HG03521 (cell line): ENCODE data around the gene IVD.

Experiments used
- ATAC-seq: cut with Tn5 transposase; IDR thresholded peaks from one replicate; pipeline ENCODE4 v1.9.1; 2021; ENCODE audit warnings: mild to moderate bottlenecking, moderate library complexity; ENCODE audit not compliant: unreplicated experiment

Gene IVD

GRCh38 chr15:40405501-40406381 lies at the start of gene IVD:
Gene IVD, plus strand, starts transcription at chr15:40405795. Its CDS starts 33 bp downstream, at chr15:40405828.
- ATAC-seq = peak; percentile 84

GRCh38 chr15:40355976-40356585 lies 49.5 kb upstream of the IVD start:
- no peak for ATAC-seq

GRCh38 chr15:40357246-40357645 lies 48.3 kb upstream of the IVD start:
- no peak for ATAC-seq

DNA sequence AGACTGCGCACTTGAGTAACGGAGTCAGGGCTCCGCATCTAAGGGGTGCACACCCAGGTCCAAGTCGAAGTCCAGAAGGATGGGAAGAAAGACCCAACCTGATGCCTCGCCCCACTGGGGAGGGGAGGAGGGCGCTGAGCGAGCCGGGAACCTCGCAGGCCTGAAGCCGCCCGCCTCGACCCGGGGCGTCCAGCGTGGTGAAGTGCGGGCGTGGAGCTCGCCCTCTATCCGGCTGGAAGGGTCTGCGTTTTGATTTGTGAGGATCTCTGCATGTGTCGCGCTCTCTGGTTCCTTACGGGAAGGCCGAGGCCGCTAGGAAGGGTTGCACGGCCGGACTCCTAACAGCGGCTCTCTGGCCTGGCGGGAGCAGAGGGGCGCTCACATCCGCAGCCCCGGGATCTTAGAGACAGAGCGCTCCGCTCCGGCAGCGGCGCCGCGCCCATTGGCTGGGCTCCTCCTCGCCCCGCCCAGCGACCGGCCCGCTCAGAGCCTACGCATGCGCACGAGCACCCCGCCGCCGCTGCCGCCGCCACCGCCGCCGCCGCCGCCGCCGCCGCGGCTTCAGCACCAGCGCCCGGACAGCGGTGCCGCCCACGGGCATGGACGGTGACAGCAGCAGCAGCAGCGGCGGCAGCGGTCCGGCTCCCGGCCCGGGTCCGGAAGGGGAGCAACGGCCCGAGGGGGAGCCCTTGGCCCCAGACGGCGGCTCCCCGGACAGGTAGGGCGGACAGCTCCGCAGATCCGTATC lies 47.7 kb upstream of the IVD start, which contains the start of gene DISP2:
TSS of gene DISP2 (plus strand) at position 497 of the 748 bp plus-strand sequence. CDS start at position 600, 103 bp downstream.
- peak; percentile 75 for ATAC-seq

DNA sequence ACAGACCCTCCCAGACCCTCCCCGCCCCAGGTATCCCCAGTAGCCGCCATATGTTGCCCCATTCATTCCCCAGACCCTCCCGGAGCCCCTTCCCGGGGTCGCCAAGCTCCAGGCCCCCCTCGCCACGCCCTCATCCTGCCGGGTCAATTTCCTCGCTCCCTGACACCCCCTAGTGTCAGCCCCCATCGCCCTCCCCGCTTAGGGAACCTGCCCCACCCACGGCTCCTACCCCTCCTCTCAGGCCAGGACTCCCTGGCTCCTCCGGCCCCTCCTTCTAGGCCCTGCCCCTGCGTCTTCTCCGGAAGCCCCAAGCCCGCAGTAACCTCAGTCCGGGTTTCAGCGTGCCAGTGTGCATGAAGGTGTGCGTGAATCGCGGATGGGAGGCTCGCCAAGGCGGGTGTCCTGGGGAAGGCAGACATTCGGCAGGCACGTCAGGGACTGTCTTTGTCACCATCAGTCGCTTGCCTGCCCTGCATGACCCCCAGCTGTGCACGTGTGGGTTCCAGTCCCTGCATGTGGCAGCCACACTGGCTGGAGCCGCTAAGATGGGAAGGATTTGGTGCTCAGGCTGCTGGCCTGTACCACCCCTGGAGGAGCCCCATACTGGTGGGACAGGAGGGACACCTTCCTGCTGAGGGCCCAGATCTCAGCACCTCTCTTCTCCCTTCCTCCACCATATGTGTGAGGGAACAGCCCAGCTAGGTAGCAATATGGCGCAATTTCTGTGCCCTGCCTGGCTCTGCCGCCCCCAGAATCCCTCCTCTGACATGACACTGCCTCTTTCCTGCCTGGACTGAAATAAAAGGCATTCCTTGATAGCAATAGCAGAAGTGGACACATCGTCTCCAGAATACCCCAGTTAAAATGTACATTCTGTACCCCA lies 46.9 kb upstream of the IVD start:
- ATAC-seq = peak; percentile 19

GRCh38 chr15:40360015-40360414 lies 45.6 kb upstream of the IVD start:
- ATAC-seq = no peak

GRCh38 chr15:40361640-40362039 lies 44.0 kb upstream of the IVD start:
- no peak for ATAC-seq

DNA sequence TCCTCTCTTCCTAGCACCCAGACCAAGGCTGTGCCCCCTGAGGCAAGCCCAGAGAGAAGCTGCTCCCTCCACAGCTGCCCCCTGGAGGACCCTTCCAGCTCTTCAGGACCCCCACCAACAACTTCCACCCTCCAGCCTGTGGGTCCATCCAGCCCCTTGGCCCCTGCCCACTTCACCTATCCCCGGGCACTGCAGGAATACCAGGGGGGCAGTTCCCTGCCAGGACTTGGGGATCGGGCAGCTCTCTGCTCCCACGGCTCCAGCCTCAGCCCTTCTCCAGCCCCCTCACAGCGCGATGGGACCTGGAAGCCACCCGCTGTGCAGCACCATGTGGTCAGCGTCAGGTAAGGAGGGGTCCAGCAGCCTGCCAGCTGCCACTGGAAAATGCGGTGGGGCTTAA lies 42.0 kb upstream of the IVD start:
- no peak for ATAC-seq

- no peak for ATAC-seq
Measured at GRCh38 chr15:40364251-40364650, 41.3 kb upstream of the IVD start.

GRCh38 chr15:40365016-40365415 lies 40.6 kb upstream of the IVD start:
- no peak for ATAC-seq

DNA sequence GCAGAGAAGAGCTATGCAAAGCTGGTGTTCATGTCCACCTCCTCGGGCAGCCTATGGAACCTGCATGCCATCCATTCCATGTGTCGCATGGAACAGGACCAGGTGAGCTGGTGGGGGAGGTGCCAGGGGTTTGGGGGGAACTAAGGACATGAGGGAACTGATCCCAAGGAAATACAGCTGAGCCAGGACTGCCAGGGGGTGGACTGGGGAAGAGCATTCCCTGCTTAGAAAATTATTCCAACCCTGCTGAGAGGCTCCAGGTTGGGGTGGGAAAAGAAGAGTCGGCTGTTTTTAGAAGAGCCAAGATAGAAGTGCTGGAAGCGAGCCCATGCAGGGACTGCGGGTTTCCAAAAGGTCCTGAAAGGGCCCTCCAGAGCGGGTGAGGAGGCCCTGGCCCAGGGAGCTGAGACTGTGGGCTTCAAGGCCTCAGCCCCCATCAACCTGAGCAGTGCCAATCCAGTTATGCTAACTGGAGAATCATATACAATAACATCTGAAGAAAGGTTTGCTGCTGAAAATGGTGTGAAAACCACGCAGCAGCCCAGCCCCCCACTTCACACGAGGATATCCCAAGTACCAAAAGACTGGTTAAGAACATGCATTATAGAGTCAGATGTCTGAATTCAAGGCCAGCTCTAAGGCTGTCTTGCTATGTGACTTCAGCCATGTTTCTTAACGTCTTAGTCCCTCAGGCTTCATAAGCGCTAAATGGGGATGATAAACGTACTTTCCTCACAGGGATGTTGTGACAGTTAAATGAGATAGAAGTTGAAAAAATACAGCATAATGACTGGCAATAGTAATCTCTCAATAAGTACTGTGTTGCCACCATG lies 39.8 kb upstream of the IVD start:
- ATAC-seq = no peak

- no peak for ATAC-seq
Measured at GRCh38 chr15:40366457-40367370, 38.9 kb upstream of the IVD start.

- ATAC-seq = peak; percentile 3
Measured at GRCh38 chr15:40367371-40367685, 38.3 kb upstream of the IVD start.

GRCh38 chr15:40367686-40368611 lies 37.6 kb upstream of the IVD start:
- ATAC-seq = peak; percentile 76

DNA sequence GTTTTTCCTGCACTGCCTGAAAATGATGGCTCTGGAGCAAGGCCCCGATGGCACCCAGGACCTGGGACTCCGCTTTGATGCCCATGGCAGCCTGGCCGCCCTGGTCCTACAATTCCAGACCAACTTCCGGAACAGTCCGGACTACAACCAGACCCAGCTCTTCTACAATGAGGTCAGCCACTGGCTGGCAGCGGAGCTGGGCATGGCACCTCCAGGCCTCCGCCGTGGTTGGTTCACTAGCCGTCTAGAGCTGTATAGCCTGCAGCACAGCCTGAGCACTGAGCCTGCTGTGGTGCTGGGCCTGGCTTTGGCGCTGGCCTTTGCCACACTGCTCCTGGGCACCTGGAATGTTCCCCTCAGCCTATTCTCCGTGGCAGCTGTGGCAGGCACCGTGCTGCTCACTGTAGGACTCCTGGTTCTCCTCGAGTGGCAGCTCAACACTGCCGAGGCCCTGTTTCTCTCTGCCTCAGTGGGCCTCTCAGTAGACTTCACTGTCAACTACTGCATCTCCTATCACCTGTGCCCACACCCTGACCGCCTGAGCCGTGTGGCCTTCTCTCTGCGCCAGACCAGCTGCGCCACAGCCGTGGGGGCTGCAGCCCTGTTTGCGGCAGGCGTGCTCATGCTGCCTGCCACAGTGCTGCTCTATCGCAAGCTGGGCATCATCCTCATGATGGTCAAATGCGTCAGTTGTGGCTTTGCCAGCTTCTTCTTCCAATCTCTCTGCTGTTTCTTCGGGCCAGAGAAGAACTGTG lies 36.7 kb upstream of the IVD start:
- ATAC-seq = no peak

DNA sequence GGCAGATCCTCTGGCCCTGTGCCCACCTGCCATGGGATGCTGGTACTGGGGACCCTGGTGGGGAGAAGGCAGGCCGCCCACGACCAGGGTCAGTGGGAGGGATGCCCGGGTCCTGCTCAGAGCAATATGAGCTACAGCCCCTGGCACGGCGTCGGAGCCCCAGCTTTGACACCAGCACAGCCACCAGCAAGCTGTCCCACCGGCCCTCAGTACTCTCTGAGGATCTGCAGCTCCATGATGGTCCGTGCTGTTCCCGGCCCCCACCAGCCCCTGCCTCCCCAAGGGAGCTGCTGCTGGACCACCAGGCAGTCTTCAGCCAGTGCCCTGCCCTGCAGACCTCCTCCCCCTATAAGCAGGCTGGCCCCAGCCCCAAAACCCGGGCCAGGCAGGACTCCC lies 36.1 kb upstream of the IVD start:
- ATAC-seq = no peak

DNA sequence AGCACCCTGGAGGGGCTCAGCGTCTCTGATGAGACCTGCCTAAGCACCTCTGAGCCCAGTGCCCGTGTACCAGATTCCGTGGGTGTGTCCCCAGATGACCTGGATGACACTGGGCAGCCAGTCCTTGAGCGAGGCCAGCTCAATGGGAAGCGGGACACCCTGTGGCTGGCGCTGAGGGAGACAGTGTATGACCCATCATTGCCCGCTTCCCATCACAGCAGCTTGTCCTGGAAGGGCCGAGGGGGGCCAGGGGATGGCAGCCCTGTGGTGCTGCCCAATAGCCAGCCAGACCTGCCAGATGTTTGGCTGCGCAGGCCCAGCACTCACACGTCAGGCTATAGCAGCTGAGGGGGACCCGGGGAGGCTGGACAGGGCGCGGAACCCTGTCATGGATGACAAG lies 35.6 kb upstream of the IVD start:
- ATAC-seq = no peak
